HG02973 (cell line): Measurements from ENCODE around the gene FOXP2.
"Not testable (repeated sequence)": the region's sequence is repeated elsewhere in the genome, so short reads cannot be mapped to it uniquely, and the experiment has no call there.

ENCODE experiments used
- ATAC-seq: cut with Tn5 transposase; IDR thresholded peaks from one replicate; pipeline ENCODE4 v1.9.1; 2021; ENCODE audit warnings: moderate library complexity; ENCODE audit not compliant: unreplicated experiment

The FOXP2 gene

DNA sequence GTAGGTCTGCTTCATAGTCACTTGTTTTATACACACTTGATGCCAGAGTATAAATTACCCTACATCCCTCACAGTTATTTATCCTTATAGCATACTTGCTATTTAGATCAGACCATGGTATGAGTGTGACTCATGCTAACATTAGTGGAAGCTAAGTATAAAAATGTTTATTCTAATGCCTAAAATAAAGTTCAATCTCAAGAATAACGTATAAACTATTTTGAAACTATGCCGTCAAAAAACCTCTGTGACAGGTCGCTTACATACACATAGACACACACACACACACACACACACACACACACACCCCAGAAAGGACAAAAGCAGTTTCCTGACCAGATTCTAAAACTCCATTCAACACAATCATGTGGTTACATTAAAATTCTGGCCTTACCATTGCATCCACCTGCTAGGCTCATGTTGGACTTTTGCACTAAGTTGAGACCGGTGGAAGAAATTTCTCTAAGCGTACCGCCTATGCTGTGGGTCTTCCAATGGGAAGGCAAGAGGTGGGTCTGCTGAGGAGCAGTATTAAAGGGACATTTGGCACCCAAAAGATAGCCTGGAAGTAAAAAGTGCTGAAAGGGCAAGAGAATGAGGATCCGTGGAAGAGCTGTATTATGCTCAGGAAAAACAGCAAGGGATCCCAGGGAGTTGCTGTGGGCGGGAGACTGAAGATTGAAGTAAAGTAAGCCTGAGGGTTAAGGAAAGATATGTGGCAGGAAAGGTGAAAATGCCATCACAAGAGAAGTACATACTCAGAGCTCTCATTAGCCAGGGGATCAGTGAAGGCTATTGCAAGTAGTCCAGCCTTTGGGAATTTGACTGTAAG lies 5.0 kb downstream of the FOXP2 start:
- no peak for ATAC-seq

GRCh38 chr7:114422507-114423501 lies 8.2 kb downstream of the FOXP2 start:
- no peak for ATAC-seq

DNA sequence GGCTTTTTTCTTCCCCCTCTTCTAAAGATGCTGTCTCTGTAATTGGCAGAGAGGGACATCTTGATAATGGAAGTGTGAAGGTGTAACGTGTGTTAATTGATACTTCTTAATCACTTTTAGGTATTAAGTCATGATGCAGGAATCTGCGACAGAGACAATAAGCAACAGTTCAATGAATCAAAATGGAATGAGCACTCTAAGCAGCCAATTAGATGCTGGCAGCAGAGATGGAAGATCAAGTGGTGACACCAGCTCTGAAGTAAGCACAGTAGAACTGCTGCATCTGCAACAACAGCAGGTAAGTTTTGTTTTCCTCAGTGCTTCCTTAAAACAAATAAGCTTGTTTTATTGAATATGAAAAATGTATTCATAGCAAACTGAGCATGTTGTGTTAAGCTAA lies 11.8 kb downstream of the FOXP2 start:
- ATAC-seq, result no peak

GRCh38 chr7:114426824-114427223 lies 12.2 kb downstream of the FOXP2 start:
- ATAC-seq, result no peak

DNA sequence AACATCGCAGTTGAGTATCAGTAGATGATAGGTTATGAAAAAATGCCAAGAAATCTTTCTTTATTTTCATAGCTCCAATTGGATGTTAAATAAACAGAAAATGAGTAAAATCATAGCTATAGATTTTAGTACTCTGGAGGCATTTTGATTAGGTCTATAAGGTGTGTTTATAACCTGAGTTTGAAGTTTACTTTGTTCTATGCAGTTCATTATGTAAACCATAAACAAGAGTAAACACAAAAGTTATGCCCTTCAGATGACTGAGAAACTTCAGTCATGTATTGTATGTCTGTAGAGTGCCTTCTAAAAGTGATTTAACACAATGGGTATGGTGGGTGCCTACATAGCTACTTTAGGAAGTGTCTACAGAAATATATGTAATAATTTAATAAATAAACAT lies 13.6 kb downstream of the FOXP2 start:
- ATAC-seq, result no peak

- no peak for ATAC-seq
These were observed 16.6 kb downstream of the FOXP2 start for GRCh38 chr7:114431189-114431588.

DNA sequence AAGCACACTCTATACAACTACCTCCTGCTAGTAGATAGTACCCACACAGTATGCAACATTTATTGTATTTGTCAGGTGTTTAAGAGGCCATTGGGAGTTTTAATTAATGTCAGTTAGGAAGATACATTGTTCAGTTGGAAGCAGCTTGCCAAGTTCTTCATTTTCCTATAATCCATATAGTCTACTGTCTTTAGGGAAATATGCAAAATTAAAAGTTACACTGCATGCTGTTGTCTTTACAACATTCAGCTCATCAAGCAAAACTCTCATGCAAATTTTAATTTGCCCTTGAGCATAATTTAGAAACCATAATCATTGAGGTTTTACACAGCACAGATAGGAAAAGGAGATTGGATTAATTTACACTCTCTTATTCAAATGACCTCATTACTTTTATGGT lies 17.4 kb downstream of the FOXP2 start:
- ATAC-seq, result no peak

GRCh38 chr7:114432703-114433102 lies 18.1 kb downstream of the FOXP2 start:
- ATAC-seq, result no peak

- ATAC-seq, result no peak
These were observed 25.0 kb downstream of the FOXP2 start for GRCh38 chr7:114439581-114439980.

DNA sequence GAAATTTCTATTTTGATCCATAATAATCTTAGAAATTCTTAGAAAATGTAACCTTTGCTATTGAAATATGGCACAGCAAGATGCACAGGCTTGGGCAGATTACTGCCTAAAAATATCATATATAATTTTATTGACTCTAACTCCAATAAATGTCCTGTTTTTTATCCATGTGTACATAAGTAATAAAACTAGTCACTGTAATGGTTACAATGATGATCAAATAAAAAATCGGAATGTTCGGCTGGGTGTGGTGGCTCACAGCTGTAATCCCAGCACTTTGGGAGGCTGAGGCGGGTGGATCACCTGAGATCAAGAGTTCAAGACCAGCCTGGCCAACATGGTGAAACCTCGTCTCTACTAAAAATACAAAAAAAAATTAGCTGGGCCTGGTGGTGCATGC lies 26.3 kb downstream of the FOXP2 start:
- ATAC-seq, result not testable (repeated sequence)

DNA sequence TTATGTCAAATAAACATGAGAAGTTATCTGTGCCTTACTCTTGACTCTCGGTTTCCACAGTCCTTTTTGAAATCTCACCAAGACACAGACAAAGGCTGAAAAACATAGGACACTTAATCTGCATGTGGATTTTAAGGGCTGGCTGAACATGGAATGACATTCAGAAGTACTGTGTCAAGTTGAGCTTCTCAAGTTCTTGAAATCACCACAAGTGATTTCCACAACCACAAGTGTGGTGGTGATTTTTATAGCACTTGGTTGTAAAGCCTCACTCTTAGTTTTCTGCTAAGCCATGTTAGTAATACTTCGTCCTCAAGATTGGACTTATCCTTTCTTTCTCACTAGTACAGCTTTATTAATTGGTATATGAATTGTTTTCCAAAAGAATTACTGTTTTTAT lies 29.6 kb downstream of the FOXP2 start:
- no peak for ATAC-seq

DNA sequence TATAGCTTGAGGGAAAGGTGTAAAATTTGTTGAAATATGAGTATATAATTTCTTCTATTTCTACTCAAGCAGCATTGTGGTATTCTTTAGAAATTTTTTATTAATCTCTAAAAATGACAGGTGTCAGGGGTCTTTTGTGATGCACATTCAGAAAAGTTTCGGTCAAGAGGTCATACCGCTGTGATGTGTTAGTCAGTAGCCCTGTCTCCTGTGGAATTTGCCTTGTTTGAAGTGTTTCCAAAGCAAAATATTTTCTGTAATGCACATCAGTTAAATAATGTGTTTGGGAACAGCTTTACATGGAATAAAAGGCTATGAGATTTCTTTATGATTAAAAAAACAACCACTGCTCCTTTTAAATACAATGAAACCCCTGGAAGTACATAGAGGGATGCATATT lies 35.8 kb downstream of the FOXP2 start:
- ATAC-seq, result no peak

- ATAC-seq, result no peak
These were observed 45.0 kb downstream of the FOXP2 start for GRCh38 chr7:114459574-114459973.

DNA sequence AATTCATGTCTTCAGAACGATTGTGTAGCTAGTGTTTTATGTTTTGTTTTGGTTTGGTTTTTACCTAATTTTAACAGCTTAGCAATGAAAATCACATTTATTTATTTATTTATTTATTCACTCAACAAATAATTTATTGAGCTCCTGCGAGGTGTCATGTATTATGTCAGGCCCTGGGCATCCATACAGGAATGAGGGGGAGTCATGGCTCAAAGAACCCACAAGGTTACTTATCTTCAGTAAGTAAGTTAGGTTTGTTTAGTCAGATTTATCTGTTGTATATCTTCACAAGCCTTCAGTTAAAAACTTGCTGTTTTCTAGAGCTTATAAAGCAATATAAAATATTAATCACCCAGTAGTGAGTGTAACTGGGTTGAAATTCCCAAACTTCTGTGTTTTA lies 45.4 kb downstream of the FOXP2 start:
- ATAC-seq, result no peak

DNA sequence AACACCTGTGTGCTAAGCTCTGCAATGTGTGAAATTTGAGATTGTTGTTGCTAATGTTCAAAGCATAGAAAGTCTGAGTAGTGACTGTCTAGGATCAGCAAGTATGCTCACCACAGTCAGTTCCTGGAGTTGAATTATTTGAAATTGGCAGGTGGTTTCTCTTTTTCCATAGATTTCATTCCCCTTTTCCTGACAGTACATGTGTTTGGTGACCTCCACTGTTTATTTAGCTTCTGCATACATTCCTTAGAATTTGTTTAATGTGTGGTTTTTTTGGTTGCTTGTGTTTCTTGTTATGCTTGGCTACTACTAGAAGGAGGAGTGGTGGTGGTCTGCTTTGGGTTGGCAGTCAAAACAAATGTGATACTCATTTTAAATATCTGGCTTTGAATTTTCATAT lies 52.3 kb downstream of the FOXP2 start:
- no peak for ATAC-seq

DNA sequence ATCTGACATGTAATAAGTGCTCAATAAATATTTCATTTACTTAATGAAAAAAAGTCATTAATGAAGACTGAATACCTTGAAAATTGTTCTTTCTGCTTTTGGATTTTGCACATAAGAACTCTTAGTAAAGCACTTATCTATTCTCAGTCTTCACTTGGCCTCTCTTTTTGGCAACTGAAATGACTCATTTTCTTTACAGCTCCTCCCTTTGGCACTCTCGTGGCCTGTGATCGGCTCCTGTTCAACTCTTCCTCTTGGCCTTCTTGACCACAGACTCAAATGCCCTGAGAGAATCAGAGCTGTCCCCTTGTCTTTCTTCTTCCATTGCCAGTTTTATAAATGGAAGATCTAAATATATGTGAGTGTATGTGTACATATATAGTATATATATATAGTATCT lies 54.2 kb downstream of the FOXP2 start:
- no peak for ATAC-seq

GRCh38 chr7:114472896-114473512 lies 58.4 kb downstream of the FOXP2 start:
- ATAC-seq, result no peak

DNA sequence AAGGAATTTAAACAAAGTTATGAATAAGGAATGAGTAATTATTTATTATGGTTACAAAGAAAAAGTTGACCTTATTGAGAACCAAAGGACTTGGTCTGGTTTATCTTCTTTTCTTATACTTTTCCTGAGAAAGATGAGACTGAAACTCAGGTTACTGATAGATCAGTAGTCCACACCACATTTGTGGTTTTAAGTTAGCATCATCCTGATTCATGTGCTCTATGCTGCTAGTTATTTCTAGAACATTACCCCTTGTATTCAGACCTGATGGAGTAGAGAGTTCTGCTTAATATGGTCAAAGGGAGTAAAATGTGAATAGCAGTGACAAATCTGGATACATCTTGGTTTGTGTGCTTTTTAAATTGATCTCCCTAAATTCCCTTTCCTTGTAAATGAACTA lies 63.8 kb downstream of the FOXP2 start:
- ATAC-seq, result no peak

- ATAC-seq, result no peak
These were observed 67.4 kb downstream of the FOXP2 start for GRCh38 chr7:114481999-114482398.

DNA sequence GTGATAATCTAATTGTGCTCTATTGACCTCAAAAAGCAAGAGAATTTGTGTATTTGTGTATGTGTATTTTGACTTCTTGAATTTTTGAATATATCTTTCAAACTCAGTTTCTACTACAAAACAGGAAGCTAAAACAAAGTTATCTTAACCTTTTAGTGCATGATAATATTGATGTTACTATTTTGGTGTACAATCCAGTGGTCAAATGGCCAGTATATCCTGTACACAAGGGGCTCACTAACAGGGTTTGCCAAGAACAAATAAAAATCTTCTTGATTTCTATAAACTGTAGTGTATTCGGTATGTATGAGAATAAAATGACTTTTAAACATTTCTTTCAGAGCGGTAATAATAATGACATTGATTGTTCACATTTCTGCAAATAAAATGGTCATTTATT lies 69.6 kb downstream of the FOXP2 start:
- ATAC-seq, result no peak

DNA sequence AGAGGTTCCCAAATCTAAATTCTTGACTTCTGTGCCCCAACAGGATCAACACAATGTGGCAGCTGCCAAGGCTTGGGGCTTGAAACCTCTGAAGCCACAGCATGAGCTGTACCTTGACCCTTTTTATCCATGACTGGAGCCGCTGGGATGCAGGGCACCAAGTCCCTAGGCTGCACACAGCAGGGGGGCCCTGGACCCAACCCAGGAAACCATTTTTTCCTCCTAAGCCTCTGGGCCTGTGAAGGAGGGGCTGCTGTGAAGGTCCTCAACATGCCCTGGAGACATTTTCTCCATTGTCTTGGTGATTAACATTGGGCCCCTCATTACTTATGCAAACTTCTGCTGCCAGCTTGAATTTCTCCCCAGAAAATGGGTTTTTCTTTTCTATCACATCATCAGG lies 72.6 kb downstream of the FOXP2 start:
- ATAC-seq, result no peak
